ENCODE measurements around the gene COL19A1.

DNA sequence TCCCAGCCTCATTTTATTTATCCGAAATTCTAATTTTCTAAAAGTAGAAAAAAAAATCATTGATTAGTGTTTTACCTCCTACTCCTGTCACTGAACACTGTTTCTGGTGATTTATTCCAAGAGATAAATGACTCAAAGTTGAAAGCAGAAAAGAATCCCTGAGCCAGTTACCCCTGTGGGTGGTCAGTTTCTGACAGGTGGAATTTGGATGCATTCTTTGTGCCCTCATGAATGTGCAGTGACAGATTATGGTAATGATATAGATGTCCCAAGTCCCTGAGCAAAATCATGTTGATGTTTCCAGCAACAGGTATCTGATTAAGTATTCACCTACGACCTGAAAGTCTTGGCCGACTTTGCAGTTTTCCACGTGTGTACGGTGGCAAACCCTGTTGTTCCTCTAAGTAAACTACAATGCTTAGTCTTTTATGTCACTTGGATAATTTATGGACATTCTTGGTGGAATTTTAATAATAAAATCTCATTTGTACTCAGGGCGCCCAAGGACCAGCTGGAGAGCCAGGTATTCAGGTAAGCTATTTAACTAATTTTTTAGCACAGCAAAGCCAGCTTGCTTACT, 282.9 kb downstream of the COL19A1 start:
- TF ChIP-seq, protein P1, sequence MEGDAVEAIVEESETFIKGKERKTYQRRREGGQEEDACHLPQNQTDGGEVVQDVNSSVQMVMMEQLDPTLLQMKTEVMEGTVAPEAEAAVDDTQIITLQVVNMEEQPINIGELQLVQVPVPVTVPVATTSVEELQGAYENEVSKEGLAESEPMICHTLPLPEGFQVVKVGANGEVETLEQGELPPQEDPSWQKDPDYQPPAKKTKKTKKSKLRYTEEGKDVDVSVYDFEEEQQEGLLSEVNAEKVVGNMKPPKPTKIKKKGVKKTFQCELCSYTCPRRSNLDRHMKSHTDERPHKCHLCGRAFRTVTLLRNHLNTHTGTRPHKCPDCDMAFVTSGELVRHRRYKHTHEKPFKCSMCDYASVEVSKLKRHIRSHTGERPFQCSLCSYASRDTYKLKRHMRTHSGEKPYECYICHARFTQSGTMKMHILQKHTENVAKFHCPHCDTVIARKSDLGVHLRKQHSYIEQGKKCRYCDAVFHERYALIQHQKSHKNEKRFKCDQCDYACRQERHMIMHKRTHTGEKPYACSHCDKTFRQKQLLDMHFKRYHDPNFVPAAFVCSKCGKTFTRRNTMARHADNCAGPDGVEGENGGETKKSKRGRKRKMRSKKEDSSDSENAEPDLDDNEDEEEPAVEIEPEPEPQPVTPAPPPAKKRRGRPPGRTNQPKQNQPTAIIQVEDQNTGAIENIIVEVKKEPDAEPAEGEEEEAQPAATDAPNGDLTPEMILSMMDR (conservative IDR thresholded peaks at IDR 0.05; ENCODE audit: low read depth in 2 of 2), result no peak
- no peak for TF ChIP-seq EZH2phosphoT487 (IDR thresholded peaks at IDR 0.05; ENCODE audit: unreplicated experiment)
- TF ChIP-seq POLR2AphosphoS5 (IDR thresholded peaks at IDR 0.05; ENCODE audit: low read depth), result no peak
- TF ChIP-seq, protein P2, sequence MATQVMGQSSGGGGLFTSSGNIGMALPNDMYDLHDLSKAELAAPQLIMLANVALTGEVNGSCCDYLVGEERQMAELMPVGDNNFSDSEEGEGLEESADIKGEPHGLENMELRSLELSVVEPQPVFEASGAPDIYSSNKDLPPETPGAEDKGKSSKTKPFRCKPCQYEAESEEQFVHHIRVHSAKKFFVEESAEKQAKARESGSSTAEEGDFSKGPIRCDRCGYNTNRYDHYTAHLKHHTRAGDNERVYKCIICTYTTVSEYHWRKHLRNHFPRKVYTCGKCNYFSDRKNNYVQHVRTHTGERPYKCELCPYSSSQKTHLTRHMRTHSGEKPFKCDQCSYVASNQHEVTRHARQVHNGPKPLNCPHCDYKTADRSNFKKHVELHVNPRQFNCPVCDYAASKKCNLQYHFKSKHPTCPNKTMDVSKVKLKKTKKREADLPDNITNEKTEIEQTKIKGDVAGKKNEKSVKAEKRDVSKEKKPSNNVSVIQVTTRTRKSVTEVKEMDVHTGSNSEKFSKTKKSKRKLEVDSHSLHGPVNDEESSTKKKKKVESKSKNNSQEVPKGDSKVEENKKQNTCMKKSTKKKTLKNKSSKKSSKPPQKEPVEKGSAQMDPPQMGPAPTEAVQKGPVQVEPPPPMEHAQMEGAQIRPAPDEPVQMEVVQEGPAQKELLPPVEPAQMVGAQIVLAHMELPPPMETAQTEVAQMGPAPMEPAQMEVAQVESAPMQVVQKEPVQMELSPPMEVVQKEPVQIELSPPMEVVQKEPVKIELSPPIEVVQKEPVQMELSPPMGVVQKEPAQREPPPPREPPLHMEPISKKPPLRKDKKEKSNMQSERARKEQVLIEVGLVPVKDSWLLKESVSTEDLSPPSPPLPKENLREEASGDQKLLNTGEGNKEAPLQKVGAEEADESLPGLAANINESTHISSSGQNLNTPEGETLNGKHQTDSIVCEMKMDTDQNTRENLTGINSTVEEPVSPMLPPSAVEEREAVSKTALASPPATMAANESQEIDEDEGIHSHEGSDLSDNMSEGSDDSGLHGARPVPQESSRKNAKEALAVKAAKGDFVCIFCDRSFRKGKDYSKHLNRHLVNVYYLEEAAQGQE (IDR thresholded peaks at IDR 0.05; ENCODE audit: unreplicated experiment), result no peak
- TF ChIP-seq, protein P3, sequence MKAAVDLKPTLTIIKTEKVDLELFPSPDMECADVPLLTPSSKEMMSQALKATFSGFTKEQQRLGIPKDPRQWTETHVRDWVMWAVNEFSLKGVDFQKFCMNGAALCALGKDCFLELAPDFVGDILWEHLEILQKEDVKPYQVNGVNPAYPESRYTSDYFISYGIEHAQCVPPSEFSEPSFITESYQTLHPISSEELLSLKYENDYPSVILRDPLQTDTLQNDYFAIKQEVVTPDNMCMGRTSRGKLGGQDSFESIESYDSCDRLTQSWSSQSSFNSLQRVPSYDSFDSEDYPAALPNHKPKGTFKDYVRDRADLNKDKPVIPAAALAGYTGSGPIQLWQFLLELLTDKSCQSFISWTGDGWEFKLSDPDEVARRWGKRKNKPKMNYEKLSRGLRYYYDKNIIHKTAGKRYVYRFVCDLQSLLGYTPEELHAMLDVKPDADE (IDR thresholded peaks at IDR 0.05), result no peak
- no peak for TF ChIP-seq EZH2 (IDR thresholded peaks at IDR 0.05; ENCODE audit: low read depth, unreplicated experiment)
- TF ChIP-seq ZNF114 (CRISPR knock-in tag; IDR thresholded peaks at IDR 0.05), result no peak
- TF ChIP-seq JUNB (IDR thresholded peaks at IDR 0.05; ENCODE audit: unreplicated experiment), result no peak
- TF ChIP-seq CREB1 (CRISPR knock-in tag; IDR thresholded peaks at IDR 0.05; ENCODE audit: low read depth), result no peak
- TF ChIP-seq NANOG (IDR thresholded peaks at IDR 0.05; ENCODE audit: borderline replicate concordance), result no peak
- no peak for TF ChIP-seq STAT1 (IDR thresholded peaks at IDR 0.05; ENCODE audit: unreplicated experiment)
- no peak for TF ChIP-seq ZNF331 (CRISPR knock-in tag; IDR thresholded peaks at IDR 0.05; ENCODE audit: low read depth)
- TF ChIP-seq, protein P4, sequence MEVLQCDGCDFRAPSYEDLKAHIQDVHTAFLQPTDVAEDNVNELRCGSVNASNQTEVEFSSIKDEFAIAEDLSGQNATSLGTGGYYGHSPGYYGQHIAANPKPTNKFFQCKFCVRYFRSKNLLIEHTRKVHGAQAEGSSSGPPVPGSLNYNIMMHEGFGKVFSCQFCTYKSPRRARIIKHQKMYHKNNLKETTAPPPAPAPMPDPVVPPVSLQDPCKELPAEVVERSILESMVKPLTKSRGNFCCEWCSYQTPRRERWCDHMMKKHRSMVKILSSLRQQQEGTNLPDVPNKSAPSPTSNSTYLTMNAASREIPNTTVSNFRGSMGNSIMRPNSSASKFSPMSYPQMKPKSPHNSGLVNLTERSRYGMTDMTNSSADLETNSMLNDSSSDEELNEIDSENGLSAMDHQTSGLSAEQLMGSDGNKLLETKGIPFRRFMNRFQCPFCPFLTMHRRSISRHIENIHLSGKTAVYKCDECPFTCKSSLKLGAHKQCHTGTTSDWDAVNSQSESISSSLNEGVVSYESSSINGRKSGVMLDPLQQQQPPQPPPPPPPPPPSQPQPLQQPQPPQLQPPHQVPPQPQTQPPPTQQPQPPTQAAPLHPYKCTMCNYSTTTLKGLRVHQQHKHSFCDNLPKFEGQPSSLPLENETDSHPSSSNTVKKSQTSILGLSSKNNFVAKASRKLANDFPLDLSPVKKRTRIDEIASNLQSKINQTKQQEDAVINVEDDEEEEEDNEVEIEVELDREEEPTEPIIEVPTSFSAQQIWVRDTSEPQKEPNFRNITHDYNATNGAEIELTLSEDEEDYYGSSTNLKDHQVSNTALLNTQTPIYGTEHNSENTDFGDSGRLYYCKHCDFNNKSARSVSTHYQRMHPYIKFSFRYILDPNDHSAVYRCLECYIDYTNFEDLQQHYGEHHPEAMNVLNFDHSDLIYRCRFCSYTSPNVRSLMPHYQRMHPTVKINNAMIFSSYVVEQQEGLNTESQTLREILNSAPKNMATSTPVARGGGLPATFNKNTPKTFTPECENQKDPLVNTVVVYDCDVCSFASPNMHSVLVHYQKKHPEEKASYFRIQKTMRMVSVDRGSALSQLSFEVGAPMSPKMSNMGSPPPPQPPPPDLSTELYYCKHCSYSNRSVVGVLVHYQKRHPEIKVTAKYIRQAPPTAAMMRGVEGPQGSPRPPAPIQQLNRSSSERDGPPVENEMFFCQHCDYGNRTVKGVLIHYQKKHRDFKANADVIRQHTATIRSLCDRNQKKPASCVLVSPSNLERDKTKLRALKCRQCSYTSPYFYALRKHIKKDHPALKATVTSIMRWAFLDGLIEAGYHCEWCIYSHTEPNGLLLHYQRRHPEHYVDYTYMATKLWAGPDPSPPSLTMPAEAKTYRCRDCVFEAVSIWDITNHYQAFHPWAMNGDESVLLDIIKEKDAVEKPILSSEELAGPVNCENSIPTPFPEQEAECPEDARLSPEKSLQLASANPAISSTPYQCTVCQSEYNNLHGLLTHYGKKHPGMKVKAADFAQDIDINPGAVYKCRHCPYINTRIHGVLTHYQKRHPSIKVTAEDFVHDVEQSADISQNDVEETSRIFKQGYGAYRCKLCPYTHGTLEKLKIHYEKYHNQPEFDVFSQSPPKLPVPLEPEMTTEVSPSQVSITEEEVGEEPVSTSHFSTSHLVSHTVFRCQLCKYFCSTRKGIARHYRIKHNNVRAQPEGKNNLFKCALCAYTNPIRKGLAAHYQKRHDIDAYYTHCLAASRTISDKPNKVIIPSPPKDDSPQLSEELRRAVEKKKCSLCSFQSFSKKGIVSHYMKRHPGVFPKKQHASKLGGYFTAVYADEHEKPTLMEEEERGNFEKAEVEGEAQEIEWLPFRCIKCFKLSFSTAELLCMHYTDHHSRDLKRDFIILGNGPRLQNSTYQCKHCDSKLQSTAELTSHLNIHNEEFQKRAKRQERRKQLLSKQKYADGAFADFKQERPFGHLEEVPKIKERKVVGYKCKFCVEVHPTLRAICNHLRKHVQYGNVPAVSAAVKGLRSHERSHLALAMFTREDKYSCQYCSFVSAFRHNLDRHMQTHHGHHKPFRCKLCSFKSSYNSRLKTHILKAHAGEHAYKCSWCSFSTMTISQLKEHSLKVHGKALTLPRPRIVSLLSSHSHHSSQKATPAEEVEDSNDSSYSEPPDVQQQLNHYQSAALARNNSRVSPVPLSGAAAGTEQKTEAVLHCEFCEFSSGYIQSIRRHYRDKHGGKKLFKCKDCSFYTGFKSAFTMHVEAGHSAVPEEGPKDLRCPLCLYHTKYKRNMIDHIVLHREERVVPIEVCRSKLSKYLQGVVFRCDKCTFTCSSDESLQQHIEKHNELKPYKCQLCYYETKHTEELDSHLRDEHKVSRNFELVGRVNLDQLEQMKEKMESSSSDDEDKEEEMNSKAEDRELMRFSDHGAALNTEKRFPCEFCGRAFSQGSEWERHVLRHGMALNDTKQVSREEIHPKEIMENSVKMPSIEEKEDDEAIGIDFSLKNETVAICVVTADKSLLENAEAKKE (CRISPR knock-in tag; IDR thresholded peaks at IDR 0.05), result no peak

Data from GM23338 (cell line).